Activated naive CD8-positive, alpha-beta T cell treated with anti-CD3 and anti-CD28 coated beads, Interleukin-2, amount 50 U/mL, for 24 hours (primary cell): ENCODE measurements around the gene ZNF521.
A peak's percentile ranks its signal among the peaks of the same experiment; 100 is the strongest.

Experiments used
- ATAC-seq: fragments of 150-1000 bp; cut with Tn5 transposase; one replicate; pipeline ENCODE4 v1.10.0; 2021
- DNase-seq: peaks from one replicate; pipeline ENCODE4 v3.0.0; 2021
- H3K27ac Mint-ChIP-seq: one replicate; pipeline ENCODE4 v1.8.0; 2021; ENCODE audit warnings: mild to moderate bottlenecking, mixed read lengths
- H3K27me3 Mint-ChIP-seq: one replicate; pipeline ENCODE4 v1.8.0; 2021; ENCODE audit warnings: mixed read lengths
- H3K36me3 Mint-ChIP-seq: one replicate; pipeline ENCODE4 v1.8.0; 2021; ENCODE audit warnings: low read depth, mixed read lengths
- H3K4me1 Mint-ChIP-seq: one replicate; pipeline ENCODE4 v1.8.0; 2021; ENCODE audit warnings: mixed read lengths
- H3K4me3 Mint-ChIP-seq: one replicate; pipeline ENCODE4 v1.8.0; 2021; ENCODE audit warnings: mild to moderate bottlenecking, moderate library complexity, mixed read lengths
- H3K9me3 Mint-ChIP-seq: one replicate; pipeline ENCODE4 v1.8.0; 2021; ENCODE audit warnings: mixed read lengths

Gene ZNF521

DNA sequence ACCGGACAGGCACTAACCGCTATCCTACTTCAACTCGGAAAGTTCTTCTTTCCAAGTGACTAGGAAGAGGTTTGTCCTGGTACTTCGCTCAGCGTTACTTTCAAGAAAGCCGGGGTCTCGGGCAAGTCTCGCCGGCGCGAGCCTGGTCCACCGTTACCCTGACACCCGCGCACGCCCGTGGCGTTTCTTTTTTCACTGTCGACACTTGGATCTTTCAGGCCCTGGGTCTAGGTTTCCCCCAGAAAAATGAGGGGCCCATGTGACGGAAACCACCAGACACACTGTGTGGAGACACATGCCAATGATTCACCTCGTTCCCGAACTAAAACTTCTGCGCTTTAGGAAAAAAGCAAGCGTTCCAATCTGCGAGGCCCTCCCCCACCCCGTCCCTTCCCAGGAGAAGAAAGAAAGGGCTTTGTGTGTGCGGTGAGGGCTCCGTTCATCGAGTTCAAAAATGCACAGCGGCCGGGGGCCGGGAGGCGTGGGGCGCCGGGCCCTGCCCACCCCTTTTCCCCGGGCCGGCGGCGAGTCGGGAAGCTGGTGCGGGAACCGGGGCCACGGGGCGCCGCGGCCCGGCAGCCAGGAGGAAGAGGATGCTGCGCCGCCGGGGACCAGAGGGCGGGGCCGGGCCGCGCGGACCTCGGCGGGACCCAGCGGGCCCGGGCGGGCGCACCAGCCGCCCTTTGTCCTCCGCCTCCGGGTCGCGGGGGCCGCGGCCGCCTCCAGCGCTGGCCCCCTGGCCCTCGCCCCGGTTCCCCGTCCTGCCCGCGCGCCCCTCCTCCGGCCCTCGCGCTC, 2.6 kb downstream of the ZNF521 start:
- H3K9me3 Mint-ChIP-seq = peaks cover 4% of the 10 kb centered on the region
- DNase-seq (no peak), ATAC-seq (no peak)
- no peak overlapping the region for H3K27ac Mint-ChIP-seq
- peaks cover 16% of the 10 kb centered on the region for H3K4me1 Mint-ChIP-seq
- H3K36me3 Mint-ChIP-seq = no peaks in the 10 kb centered on the region
- peak overlapping the region; percentile 63 for H3K4me3 Mint-ChIP-seq
- peaks cover 75% of the 10 kb centered on the region for H3K27me3 Mint-ChIP-seq

DNA sequence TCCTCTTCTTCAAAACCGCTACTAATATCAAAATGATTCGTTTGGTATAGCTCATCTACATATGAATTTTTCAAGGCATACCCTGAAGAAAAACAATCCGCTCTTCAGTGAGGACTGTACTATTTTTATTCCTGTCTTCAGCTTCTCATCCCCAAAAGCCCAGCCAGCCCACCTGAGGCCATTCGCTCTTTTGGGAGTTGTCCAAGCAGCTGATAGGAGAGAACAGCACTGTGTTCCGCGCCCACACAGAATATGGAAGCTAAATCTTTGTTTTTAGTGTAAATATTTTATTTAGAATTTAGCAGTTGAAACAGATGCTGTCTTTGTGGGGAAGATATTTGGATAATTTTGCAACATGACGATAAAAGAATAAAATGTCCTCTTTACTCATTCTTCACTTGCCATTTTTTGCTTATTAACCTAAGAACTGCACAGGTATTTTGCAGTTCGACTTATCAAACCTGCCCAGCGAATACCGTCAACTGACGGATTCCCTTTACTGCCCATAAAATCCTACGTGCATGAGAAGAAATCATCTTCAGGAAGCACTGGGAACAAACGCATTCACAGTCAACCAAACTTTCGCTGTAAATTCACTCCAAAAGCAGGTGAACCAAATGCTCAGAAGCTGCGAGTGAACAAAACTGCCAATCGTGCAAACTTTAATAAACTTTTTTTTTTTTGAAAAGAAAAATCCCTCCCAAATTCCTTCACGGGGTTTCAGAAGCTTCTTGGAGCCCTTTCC, 3.4 kb downstream of the ZNF521 start:
- Mint-ChIP-seq H3K36me3 (no peaks in the 10 kb centered on the region), H3K27ac (no peak overlapping the region), H3K9me3 (peaks cover 4% of the 10 kb centered on the region), H3K27me3 (peaks cover 70% of the 10 kb centered on the region), H3K4me3 (no peak overlapping the region), H3K4me1 (peaks cover 16% of the 10 kb centered on the region)
- DNase-seq (no peak), ATAC-seq (no peak)

DNA sequence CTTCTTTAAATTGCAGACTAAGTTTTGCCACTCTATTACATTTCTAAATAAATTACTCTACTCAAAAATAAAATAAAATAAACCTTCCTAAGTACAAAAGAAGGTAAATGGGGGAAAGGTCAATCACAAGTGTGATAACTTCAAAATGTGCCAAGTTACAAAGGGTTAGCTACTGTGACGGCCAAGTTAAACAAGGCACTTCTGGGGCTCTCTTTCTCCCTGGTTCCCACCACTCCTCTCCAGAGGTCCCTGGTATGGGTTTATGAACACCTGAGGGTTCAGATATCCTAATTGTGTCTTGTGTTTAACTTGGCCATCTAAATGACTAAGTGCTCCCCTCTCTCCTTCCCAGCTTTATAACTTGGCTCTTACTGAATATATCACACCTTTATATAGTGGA, 5.4 kb downstream of the ZNF521 start:
- DNase-seq (no peak), ATAC-seq (no peak)
- no peaks in the 10 kb centered on the region for H3K36me3 Mint-ChIP-seq
- H3K4me1 Mint-ChIP-seq = peaks cover 11% of the 10 kb centered on the region
- H3K4me3 Mint-ChIP-seq = no peak overlapping the region
- H3K27me3 Mint-ChIP-seq = peaks cover 59% of the 10 kb centered on the region
- no peak overlapping the region for H3K27ac Mint-ChIP-seq
- peaks cover 4% of the 10 kb centered on the region for H3K9me3 Mint-ChIP-seq

DNA sequence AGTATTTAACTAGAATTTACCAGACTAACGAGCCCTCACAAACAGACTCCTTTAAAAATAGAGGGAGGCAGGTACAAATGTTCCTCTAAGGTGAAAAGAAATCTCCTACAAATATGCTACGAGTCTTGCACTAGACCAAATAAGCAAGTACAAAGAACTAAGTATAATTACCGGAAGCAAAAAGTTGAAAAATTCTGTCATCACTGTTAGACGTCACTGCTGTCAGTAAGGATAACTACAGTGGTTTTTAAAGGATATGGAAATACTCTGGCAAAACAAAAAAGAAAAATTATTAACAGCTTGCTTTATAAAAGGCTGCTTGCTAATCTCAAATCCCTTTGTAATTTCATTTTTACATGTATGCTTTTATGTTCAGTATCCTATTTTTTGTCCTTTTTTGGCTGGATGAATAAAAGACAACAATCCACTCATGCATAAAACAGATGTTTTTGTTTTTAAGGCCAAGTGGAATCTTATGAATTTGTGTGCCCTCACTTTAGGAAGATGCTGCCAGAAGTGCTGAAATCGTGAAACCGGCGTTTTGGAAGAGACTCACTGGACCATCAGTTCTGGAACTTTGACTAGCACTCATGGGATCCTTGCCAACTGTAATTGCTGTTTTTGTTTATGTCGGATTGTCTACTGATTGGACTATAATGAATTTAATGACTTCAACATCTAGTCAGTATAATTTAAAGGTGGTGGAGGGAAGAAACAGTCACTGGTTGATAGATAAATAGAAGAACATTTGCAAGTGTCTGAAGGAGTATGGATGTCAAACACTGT, 6.7 kb downstream of the ZNF521 start:
- H3K9me3 Mint-ChIP-seq = peaks cover 4% of the 10 kb centered on the region
- no peak for ATAC-seq
- DNase-seq = no peak
- H3K4me3 Mint-ChIP-seq = no peak overlapping the region
- H3K4me1 Mint-ChIP-seq = peaks cover 4% of the 10 kb centered on the region
- H3K27me3 Mint-ChIP-seq = peaks cover 49% of the 10 kb centered on the region
- H3K27ac Mint-ChIP-seq = no peak overlapping the region
- H3K36me3 Mint-ChIP-seq = no peaks in the 10 kb centered on the region

DNA sequence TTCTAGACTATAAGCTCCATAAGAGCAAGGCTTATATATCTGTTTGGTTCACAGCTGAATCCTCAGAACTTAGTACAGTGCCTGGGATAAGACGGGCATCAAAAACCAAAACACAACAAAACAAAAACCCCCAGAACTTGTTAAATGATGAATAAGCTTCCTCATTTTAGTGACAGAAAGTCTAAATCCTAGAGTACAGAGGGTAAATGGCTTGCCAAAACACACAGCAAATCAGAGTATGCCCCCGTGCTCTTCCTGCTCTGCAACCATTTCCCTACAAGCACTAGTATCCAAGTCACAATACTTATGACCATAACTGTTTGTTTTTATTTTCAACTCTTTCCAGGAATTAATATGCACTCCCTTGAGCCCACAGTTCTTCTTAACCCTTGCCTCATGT, 10.1 kb downstream of the ZNF521 start:
- Mint-ChIP-seq H3K9me3 (no peaks in the 10 kb centered on the region), H3K36me3 (no peaks in the 10 kb centered on the region), H3K27ac (no peak overlapping the region), H3K4me1 (no peaks in the 10 kb centered on the region), H3K27me3 (peaks cover 36% of the 10 kb centered on the region), H3K4me3 (no peak overlapping the region)
- no peak for DNase-seq
- ATAC-seq = no peak

DNA sequence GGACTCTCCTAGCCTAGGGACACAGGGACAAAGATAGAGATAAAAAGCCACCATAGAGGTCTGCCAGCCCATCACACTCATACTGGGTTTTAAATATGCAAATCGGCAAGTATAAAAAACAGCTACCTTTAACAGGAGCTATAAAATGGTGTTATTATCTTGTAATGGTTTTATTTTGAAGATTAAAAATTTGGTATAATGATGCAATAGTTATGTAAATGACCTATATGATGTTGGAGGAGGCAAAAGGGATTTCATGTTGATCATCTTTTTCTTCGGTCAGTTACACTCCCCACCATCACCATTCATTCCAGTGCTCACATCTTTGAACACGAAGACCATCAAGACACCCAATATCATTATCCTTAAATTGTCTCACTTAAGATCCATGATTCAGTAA, 11.2 kb downstream of the ZNF521 start:
- Mint-ChIP-seq H3K27ac (no peak overlapping the region), H3K27me3 (peaks cover 32% of the 10 kb centered on the region), H3K4me1 (no peaks in the 10 kb centered on the region), H3K36me3 (no peaks in the 10 kb centered on the region), H3K4me3 (no peak overlapping the region), H3K9me3 (no peaks in the 10 kb centered on the region)
- no peak for DNase-seq
- ATAC-seq = no peak

DNA sequence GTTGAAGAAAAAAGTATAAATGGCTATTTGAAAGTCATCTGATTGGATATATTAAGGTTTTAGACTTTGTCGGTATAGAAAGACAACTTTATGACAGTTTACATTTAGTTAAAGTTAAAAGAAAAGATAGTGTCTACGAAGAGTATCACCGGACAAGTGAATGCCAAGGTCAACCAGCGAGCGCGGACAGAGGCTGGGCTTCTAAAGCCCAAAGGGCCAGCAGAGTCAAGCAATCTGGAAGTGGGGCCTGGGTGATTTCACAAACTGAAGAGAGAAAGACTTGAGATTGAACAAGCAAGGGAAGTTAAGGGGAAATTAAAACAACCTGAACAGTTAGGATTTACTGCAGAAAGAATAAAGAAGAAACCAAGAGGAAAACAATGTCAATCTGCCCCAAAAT, 16.3 kb downstream of the ZNF521 start:
- Mint-ChIP-seq H3K9me3 (no peaks in the 10 kb centered on the region), H3K27me3 (peaks cover 14% of the 10 kb centered on the region), H3K4me3 (no peak overlapping the region), H3K27ac (no peak overlapping the region), H3K4me1 (no peaks in the 10 kb centered on the region), H3K36me3 (no peaks in the 10 kb centered on the region)
- ATAC-seq = no peak
- no peak for DNase-seq

DNA sequence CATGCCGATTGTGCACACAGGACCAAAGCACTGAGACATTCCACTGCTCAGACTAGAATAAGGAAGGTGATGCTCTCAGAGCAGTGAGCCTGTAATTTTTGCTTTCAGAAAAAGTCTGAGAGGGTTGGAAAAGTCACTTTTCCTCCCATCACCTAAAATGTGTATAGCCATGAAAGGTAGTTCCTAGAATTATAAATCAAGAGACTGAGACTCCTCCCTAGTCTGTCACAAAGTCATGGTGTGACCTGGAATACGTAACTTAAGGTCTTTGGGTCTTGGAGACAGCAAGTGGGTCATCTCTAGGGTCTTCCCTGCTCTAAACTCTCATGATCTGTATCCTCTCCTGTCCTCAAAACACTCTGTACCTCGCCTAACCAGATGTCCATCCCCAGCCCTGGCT, 16.9 kb downstream of the ZNF521 start:
- no peaks in the 10 kb centered on the region for H3K36me3 Mint-ChIP-seq
- peaks cover 14% of the 10 kb centered on the region for H3K27me3 Mint-ChIP-seq
- no peak for DNase-seq
- H3K27ac Mint-ChIP-seq = no peak overlapping the region
- ATAC-seq = no peak
- H3K4me3 Mint-ChIP-seq = no peak overlapping the region
- no peaks in the 10 kb centered on the region for H3K9me3 Mint-ChIP-seq
- H3K4me1 Mint-ChIP-seq = no peaks in the 10 kb centered on the region

DNA sequence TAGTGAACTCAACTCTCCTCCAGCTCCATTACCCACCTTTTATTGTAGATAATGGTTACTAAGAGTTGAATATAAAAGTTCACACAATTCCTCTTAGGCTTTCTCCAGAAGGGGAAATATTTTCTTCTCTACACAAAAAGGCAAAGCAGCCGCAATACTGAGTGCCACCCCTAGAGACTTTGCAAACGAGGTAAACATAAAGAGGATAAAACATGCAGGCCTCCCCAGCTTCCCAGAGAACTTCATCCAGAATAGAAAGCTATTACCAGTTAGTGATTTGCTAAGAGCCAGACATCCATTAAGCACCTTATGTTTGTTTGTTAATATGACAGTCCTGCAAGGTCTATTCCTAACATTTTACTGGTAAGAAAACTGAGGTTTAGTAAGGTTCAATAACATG, 17.4 kb downstream of the ZNF521 start:
- Mint-ChIP-seq H3K27ac (no peak overlapping the region), H3K9me3 (no peaks in the 10 kb centered on the region), H3K4me3 (no peak overlapping the region), H3K4me1 (no peaks in the 10 kb centered on the region), H3K36me3 (no peaks in the 10 kb centered on the region), H3K27me3 (peaks cover 12% of the 10 kb centered on the region)
- ATAC-seq (no peak), DNase-seq (no peak)

DNA sequence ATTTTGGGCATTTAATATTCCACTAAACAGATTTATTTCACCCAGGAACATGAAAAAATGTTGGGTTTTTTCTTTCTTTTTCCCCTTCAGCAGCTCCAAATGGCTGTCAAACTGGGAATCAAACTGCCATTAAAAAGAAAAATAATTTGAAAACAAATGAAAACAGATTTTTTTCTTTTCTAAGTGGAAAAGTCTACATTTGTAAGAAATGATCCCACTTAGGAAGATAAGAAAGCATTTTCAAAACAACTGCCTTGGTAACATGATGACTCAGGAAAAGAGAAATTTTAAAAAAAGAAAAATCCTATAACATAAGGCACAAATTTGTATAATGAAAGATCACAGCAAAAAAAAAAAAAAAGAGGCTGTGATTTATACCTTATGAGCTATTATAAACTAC, 20.0 kb downstream of the ZNF521 start:
- H3K36me3 Mint-ChIP-seq = no peaks in the 10 kb centered on the region
- H3K4me3 Mint-ChIP-seq = no peak overlapping the region
- no peaks in the 10 kb centered on the region for H3K4me1 Mint-ChIP-seq
- DNase-seq (no peak), ATAC-seq (no peak)
- H3K27ac Mint-ChIP-seq = no peak overlapping the region
- H3K27me3 Mint-ChIP-seq = peaks cover 2% of the 10 kb centered on the region
- peaks cover 3% of the 10 kb centered on the region for H3K9me3 Mint-ChIP-seq

DNA sequence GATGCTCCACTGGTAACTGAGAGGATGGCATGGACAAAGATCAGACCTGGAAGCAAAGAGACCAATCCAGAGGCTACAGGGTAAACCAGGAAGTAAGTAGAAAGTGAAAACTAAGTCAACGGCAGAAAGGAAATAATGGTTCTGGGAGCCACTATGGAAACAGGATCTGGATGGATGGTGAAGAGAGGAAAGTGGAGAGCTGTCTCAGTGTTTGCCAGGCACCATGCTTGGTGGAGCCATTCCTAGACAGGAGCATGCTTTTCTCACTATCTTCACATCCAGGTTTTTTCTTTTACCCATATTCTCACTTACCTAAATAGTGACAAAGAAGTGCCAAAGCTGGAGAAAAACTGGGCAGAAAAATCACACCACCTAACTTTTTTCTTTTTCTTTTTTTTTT, 22.2 kb downstream of the ZNF521 start:
- no peak for ATAC-seq

DNA sequence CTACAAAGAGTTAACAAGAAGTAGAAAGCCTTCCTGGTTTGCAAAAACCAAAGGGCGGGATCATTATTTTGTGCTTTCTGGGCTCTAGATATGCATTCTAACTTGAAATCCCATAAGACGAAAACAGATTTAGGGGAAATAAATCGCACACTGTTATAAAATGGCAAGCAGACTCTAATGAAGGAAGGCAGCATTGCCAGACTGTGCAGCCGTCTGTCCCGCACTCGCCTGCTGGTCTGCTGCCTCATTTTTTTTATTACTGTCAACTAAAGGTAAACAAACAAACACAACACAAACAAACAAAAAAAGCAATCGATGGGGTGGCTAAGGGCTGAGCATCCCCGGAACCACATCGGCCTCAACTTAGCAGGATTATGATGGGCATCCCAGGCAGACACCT, 24.4 kb downstream of the ZNF521 start:
- H3K27ac Mint-ChIP-seq = no peak overlapping the region
- ATAC-seq = no peak
- peaks cover 3% of the 10 kb centered on the region for H3K9me3 Mint-ChIP-seq
- no peaks in the 10 kb centered on the region for H3K4me1 Mint-ChIP-seq
- H3K27me3 Mint-ChIP-seq = no peaks in the 10 kb centered on the region
- no peak overlapping the region for H3K4me3 Mint-ChIP-seq
- H3K36me3 Mint-ChIP-seq = no peaks in the 10 kb centered on the region
- DNase-seq = no peak

More for the DNA sequence above, 22.2 kb downstream of the ZNF521 start:
- H3K4me3 Mint-ChIP-seq = no peak overlapping the region
- no peak overlapping the region for H3K27ac Mint-ChIP-seq
- no peaks in the 10 kb centered on the region for H3K36me3 Mint-ChIP-seq
- peaks cover 3% of the 10 kb centered on the region for H3K9me3 Mint-ChIP-seq
- no peak for DNase-seq
- no peaks in the 10 kb centered on the region for H3K27me3 Mint-ChIP-seq
- H3K4me1 Mint-ChIP-seq = no peaks in the 10 kb centered on the region

DNA sequence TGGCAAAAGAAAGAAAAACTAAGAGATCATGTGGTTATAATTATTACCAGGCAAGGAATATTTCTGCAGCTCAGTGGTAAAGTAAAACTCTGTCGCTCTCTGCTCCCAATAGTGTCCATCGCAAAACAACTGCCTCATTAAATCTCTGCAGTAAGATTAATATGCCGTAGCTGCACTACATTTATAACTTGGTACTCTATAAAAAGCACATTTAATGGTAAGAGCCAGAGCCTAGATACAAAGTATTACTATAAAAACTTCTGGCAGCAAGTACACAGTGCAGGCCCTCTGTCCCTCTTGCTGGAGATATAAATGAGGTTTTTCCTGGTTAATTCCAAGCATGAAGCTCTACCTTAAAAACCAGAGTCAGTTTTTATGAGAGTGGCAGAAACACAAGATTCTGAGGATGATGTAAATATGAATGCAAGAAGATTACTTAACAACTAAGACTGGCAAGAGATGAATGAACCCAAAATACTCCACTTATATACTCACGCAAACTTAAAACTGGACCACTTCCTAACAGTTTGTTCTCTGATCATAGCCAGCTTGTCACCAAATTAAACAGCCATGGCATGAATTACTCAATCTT, 25.5 kb downstream of the ZNF521 start:
- Mint-ChIP-seq H3K27ac (no peak overlapping the region), H3K9me3 (peaks cover 3% of the 10 kb centered on the region), H3K4me3 (no peak overlapping the region), H3K4me1 (no peaks in the 10 kb centered on the region), H3K27me3 (no peaks in the 10 kb centered on the region), H3K36me3 (no peaks in the 10 kb centered on the region)
- no peak for ATAC-seq
- DNase-seq = no peak

DNA sequence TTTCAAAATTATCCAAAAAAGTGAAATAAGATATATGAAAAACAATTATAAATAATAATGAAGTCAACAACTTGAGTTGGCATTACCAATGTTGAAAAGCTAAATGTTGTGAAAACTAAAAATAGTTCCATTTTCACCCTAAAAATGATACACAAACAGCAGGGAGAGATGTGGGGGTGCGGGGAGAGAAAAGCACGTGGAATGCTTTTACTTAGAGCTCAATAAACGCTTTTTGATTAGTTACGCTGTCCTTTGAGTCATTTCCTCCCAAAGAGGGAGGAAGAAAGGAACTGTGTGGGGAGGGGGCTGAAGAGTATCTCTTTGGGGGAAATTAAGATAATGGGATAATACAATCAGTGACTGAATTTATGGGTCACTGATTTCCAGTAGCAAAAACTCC, 29.2 kb downstream of the ZNF521 start:
- Mint-ChIP-seq H3K27ac (no peak overlapping the region), H3K9me3 (no peaks in the 10 kb centered on the region), H3K36me3 (no peaks in the 10 kb centered on the region), H3K4me1 (no peaks in the 10 kb centered on the region), H3K27me3 (no peaks in the 10 kb centered on the region), H3K4me3 (no peak overlapping the region)
- no peak for DNase-seq
- ATAC-seq = no peak
